NCI-H2029 treated with DMSO at 0.1 percent for 48 hours (cell line): Measurements from ENCODE around the gene OR3A3.

Experiments used
- DNase-seq: peaks from one replicate; lab custom pipeline; 2025; lab: John Stamatoyannopoulos, UW

The OR3A3 gene

GRCh38 chr17:3472137-3472536, 61.0 kb downstream of the OR3A3 start:
- DNase-seq: no peak
